Right renal cortex interstitium (tissue), 3 donors: ENCODE measurements around the gene TRIOBP. TPM values are rescaled to one million over a fixed set of nuclear protein-coding genes. Genes with fewer than 3 reads are reported as not detected.
A peak's percentile ranks its signal among the peaks of the same experiment; 100 is the strongest.
"Not testable (repeated sequence)": the region's sequence is repeated elsewhere in the genome, so short reads cannot be mapped to it uniquely, and the experiment has no call there.

ENCODE experiments used
- DNase-seq, 3 donors: peaks; one replicate each; pipeline ENCODE4 v3.0.0-alpha.2; 2013; ENCODE audit warnings: low read depth in 3 of 3, low spot score in 2 of 3
- polyA plus RNA-seq, 3 donors: library from polyadenylated mRNA; unstranded; fragments of 120-200 nt; gene quantifications; one replicate each; pipeline ENCODE4 v1.2.1, GENCODE V29; 2013; ENCODE audit not compliant: insufficient read length in 3 of 3

The TRIOBP gene
- polyA plus RNA-seq, 3 donors = 55.9 to 67.6 (median 59.4) TPM

DNA sequence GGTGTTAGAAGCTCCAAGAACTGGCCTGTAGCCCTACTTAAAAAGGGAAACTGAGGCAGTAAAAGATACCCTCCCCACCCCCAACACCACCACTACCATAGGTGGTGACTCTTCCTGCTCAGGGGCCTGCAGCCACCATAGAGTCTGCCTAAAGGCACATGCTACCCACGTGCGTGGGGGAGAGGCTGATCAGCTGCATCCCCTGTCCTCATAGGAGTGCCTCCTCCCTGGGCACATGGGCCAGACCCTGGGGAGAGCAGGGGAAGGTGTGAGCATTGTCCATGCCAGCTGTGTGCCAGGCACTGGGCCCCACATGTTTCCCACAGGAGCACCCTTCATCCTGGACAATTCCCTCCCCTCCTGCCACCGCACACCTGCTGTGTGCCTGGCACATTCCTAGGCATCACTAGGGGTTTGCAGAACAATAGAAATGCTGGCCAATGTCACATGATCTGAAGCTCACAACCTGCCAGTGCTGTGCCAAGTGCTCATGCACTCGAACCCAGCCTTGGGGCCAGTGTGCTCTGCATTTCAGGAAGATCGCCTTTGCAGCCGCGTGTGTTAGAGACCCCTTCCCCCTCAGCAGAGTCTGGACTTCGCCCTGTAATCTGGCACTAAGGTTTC, 69.2 kb downstream of the TRIOBP start:
- DNase-seq = no peak

DNA sequence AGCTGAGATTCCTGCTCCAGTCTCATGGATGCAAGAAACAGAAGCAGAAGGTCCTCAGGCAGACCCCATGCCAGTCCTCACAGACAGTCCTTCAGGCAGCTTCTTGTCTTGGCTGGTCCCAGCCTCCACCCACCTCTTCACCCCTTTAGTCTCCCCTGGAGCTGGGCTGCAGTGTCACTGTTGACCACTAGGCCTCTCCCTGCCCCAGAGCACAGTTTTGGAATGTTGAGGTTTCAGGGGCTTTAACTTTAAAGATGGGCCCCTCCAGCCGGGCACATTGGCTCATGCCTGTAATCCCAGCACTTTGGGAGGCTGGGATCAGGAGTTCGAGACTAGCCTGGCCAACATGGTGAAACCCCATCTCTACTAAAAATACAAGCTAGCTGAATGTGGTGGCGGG, 71.4 kb downstream of the TRIOBP start:
- DNase-seq = no peak

- no peak for DNase-seq
Observed at GRCh38 chr22:37769056-37769455, 72.2 kb downstream of the TRIOBP start.

GRCh38 chr22:37771081-37771480, 74.2 kb downstream of the TRIOBP start:
- DNase-seq = no peak

DNA sequence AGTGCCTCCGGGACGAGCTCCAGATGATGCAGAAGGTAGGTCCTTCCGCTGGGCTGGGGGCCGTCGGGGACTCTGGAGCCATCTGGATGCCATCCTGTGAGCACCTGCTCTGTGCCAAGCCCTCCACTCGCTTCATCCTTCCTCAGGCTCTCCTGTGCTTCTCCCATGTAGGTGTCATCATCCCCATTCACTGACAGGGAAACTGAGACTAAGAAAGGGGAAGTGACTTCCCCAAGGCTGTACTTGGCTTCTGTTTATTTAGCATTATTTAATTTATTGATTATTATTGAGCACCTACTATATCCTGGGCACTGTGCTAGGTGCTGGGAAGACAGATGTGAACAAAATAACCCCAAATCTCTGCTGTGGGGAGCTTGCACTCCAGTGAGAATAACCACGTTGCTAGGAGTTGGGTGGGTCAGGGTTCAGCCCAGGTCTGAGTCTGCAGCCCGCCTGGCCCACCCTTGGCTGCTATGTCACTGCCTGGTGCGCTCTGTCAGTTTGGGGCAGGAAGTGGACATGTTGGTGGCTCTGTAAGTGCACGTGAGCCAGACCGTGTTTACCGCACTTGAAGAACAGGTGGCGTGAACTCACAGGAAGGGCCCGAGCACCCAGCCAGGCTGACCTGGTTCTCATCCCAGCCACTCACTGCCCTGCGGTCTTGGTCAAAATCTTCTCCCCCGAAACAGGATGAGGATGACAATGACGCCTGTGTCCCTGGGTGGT, 75.0 kb downstream of the TRIOBP start:
- DNase-seq = no peak

DNA sequence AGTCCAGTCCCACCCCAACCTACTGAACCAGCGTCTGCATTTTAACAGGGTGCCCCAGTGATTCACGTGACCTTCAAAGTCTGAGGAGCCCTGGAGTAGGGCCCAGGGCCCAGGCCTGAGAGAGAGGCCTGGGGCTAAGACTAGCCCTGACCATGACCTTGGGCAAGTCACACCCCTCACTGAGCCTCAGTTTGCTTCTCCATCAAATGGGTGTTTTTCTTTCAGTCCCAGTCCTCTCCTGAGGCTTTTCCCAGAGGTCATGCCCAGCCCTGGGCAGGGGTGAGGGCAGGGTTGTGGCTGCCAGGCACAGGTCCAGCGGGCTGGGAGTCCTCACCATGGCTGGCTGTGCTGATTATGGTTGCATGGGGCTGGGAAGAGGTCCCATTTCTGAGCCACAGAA, 77.9 kb downstream of the TRIOBP start:
- DNase-seq = no peak

DNA sequence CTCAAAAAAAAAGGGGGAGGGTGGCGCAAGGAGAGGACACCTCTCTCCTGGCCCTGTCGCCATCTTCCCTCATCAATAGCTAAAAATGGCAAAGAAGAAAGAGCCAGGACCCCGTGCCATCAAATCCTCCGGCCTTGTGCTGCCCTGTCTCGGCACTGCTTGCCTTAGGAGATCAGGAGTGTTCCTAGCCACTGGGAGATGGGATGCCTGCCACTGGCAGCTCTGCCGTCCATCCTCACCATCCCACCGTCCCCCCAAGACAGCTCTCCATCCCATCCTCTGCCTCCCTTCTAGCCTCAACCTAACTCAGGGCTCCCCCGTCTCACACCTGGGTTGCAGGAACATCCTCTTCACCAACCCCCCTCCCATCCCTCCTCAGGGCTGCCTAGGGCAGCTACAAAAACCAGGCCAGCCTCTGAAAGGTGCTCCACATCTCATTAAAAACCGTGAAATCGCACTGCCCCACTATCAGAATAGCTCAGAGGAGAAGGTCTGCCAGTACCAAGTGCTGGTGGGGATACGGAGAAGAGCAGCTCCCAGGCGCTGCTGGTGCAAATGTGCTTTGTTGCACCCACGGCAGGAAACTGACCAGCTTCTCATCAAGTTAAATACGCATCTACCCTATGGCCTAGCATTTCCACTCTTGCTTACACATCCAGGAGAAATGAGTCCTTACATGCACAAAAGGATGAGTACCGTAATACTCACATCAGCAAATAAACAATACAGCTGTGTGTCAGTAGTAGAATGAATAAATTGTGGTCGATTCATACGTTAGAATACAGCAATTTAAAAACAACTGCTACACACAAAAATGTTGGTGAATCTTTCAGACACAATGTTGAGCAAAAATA, 79.2 kb downstream of the TRIOBP start:
- DNase-seq = no peak

- DNase-seq = no peak
Observed at GRCh38 chr22:37776639-37777005, 79.8 kb downstream of the TRIOBP start.

DNA sequence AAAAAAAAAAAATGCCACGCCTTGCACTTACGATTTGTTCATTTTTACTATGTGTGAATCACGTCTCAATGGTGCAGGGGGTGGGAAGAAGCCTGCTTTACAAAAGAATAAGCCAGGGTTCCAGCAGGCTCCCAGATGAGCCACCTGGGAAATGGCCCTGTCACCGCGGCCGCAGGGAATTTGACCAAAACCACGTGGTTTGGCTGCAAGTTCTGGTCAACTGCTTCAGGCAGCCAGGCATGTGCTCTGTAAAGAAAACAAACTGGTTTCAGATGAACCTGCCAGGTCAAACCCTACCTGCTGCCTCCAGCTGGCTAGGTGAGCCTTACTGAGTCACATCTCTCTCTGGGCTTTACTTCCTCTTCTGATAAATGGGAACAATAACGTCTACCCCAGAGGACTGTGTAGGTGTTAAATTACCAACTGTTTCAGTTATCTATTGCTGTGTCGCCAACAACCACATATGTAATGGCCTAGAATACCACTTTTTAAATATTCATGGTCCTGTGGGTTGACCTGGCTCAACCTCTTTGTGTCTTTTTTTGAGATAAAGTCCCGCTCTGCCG, 80.4 kb downstream of the TRIOBP start:
- peak in 1 of 3 donors; percentile 27 for DNase-seq

DNA sequence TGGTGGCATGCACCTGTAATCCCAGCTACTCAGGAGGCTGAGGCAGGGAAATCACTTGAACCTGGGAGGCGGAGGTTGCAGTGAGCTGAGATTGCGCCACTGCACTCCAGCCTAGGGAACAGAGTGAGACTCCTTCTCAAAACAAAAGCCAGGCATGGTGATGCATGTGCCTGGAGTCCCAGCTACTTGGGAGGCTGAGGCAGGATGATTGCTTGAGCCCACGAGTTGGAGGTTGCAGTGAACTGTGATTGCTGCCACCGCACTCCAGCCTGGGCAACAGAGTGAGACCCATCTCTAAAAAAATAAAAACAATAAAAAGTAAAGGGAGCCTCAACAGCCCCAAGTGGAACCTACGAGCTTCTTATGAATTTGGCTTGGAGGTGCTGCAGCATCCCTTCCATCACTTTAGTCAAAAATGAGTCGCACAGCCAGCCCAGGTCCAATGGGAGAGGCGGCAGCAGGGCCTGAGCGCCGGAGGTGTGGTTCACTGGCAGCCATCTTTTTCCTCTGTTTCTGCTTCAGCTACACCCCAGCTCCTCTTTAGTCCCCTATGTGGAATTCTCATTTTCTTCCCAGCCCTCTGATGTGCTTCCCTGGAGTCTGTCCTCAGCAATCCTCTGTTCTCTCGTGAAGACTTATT, 81.6 kb downstream of the TRIOBP start:
- DNase-seq = no peak

GRCh38 chr22:37781434-37782059, 84.7 kb downstream of the TRIOBP start:
- DNase-seq = no peak

DNA sequence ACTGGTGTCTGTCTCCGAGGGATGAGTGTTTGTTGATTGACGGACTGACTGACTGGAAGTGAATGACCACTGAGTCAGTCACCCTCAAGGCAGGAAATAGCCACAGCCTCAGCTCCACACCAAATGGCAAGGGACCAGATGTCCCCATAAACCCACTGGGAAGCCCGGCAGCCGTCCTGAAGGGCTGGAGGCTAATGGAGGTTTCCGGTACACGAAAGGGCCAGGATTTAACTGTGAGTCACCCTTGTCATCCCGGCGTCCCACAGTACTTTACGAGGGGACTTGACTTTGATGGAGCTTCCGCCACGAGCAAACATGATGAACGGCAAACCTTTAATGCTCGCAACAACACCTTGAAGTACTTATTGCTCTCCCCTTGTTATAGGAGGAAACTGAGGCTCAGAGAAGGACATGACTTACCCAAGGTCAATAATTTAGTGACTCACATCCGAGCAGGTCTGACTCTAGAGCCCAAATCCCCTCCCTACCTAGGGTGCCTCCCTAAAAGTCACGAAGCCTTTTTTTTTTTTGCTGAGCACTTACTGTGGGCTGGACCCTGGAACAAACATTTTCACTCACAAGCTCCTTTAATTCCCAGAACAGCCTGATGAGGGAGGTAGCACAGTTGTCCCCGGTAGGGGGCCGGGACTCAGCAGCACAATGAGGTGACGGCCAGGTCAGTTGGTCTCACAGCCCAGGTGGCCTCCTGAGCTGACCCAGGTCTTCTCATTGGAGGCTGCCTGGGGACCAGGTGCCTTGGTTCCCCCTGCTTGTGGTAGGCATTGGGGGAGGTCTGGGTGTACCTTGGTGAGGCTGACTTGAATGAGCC, 85.7 kb downstream of the TRIOBP start:
- DNase-seq = no peak

GRCh38 chr22:37784829-37785495, 88.1 kb downstream of the TRIOBP start:
- no peak for DNase-seq

DNA sequence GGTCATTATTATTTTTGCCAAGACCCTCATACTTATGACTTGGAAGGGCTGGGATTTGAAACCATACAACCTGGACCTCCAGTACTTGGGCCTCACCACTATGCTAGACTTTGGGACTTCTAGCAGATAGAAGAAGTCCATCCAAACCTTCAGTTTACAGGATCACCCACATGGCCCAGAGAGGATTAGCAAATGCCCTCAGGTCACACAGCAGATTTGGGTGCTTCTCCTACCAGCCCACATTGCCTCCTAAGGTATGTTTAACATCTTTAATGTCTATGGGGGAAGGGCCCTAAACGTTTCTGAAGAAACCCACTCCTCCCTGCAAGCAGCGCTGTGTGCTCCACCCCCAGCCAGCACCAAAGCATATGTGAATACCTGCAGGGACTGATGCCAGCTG, 93.4 kb downstream of the TRIOBP start:
- no peak for DNase-seq

GRCh38 chr22:37792494-37792893, 95.6 kb downstream of the TRIOBP start:
- DNase-seq = no peak

DNA sequence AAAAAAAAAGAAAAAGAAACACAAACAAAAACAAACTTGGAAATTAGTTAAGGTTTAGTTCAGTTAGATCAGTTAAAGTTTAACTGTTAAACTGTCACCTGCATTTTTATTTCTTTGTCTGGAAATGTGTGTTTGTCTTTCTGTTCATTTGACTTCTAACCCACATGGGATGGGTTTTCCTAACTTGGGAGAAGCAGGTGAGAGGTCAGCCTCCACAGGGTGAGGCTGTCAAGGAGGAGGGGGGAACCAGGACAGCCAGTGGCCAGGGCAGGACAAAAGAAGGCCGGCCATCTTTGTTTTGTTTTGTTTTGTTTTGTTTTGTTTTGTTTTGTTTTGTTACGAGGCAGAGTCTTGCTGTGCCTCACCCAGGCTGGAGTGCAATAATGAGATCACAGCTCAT, 97.5 kb downstream of the TRIOBP start:
- DNase-seq = no peak

DNA sequence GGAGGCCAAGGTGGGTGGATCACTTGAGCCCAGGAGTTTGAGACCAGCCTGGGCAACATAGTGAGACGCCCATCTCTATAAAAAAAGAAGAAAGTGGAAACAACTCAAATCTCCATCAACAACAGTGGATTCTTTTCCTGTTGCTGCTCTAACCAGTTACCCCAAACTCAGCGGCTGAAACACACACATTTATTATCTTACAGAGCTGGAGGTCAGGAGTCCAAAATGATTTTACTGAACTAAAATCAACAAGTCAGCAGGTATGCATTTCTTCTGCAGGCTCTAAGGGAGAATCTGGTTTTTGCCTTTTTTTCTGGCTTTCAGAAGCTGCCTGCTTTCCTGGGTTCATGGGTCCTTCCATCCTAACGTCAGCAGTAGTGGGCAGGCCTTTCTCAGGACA, 99.2 kb downstream of the TRIOBP start:
- no peak for DNase-seq

- not testable (repeated sequence) for DNase-seq
Observed at GRCh38 chr22:37797259-37797658, 100.4 kb downstream of the TRIOBP start.
